GM20000 (cell line): ENCODE measurements around the gene ZNF502.
A peak's percentile ranks its signal among the peaks of the same experiment; 100 is the strongest.

Experiments
- DNase-seq: peaks from one replicate; pipeline ENCODE4 v3.0.0; 2012; ENCODE audit warnings: low spot score
- TF ChIP-seq, protein P1 (sequence below): IDR thresholded peaks from 2 replicates; pipeline ENCODE4 v1.5.1; 2012; ENCODE audit warnings: mild to moderate bottlenecking, control low read depth; ENCODE audit errors: extremely low read depth, missing control alignments

Gene ZNF502

DNA sequence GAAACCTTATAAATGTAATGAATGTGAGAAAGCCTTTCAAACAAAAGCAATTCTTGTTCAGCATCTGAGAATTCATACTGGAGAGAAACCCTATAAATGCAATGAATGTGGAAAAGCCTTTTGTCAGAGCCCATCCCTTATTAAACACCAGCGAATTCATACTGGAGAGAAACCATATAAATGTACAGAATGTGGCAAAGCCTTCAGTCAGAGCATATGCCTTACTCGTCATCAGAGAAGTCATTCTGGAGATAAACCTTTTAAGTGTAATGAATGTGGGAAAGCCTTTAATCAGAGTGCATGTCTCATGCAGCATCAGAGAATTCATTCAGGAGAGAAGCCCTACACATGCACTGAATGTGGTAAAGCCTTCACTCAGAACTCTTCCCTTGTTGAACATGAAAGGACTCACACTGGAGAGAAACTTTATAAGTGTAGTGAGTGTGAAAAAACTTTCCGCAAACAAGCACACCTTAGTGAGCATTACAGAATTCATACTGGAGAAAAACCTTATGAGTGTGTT lies 22.2 kb downstream of the ZNF502 start:
- TF ChIP-seq, protein P1, sequence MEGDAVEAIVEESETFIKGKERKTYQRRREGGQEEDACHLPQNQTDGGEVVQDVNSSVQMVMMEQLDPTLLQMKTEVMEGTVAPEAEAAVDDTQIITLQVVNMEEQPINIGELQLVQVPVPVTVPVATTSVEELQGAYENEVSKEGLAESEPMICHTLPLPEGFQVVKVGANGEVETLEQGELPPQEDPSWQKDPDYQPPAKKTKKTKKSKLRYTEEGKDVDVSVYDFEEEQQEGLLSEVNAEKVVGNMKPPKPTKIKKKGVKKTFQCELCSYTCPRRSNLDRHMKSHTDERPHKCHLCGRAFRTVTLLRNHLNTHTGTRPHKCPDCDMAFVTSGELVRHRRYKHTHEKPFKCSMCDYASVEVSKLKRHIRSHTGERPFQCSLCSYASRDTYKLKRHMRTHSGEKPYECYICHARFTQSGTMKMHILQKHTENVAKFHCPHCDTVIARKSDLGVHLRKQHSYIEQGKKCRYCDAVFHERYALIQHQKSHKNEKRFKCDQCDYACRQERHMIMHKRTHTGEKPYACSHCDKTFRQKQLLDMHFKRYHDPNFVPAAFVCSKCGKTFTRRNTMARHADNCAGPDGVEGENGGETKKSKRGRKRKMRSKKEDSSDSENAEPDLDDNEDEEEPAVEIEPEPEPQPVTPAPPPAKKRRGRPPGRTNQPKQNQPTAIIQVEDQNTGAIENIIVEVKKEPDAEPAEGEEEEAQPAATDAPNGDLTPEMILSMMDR: no peak
- no peak for DNase-seq

DNA sequence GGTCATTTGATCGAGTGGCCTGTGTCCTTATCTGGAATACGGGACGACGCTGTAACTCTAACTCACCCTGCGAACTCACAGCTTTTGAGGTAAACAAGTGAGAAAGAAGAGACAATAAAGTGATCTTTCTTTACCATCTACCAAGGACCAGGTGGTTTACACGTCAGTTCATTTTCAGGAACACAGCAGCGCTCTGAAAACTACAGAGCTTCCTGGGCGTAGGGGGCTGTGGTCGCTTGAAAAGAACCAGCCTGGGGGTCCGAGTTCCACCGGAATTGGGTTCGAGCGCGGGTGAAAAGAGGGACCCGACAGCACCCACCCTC lies 48.6 kb downstream of the ZNF502 start:
- TF ChIP-seq, protein P1: no peak
- DNase-seq: peak; percentile 12

DNA sequence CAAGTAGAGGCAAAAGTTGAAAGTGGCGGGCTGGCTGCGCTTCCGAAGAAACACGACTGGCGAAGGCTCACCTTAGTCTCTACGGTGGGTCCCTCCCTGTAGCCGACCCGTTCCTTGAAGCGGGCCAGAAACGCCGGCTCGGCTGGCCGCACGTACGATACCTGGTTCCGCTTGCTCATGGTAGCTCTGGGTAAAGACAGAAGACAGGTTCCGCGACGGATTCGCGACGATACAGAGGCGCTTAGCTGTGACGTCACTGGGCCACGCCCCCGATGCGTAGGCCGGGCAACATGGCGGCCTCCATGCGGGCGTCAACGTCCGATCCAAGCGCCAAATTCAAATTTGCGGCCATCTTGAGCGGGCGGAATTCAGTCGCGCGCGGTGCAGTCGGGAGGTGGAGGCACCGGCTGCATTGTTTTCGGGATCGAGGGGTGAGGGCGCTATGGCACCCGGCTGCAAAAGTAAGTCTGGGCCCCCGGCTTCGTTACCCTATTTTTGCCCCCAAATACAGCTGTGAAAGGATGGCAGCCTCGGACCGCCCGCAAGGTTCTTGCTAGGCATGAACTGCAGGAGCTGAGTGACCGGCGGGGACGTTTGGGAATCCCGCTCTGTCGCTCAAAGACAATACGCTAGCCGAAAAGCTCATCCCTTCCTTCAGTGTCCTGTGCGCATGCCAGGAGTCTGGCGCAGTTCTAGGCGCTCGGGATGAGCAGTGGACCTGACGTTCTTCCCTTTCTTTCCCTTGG lies 49.1 kb downstream of the ZNF502 start, which contains the start of the genes KIAA1143 and KIF15:
TSS of gene KIAA1143 (minus strand) at position 196 of the 746 bp plus-strand sequence. CDS start at position 179, 17 bp downstream.
TSS of gene KIF15 (plus strand) at position 371 of the 746 bp plus-strand sequence. CDS start at position 443, 72 bp downstream.
- peak; percentile 90 for DNase-seq
- TF ChIP-seq, protein P1: no peak

DNA sequence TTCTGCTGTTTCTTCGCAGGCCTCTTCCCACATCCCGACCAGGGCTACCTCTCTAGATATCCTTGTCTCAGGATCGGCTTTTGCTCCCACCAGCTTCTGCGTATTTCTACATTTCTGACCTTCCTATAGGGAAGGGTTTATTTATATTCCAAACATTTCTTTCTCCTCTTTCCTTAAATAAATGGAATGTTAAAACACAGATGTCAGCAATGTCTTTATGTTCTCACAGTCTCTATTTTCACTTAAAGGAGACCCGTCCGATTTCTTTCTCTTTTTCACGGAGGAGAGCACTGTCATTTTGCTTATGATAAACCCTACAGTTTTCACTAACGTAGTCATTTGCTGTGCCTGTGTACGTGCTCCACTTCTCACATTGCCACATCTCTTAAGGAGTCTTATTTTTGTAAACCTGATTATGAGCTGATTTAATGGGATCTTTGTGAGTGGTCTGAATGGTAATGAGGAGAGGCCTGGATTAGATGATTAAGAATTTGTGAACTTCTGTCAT lies 49.8 kb downstream of the ZNF502 start:
- TF ChIP-seq, protein P1: no peak
- no peak for DNase-seq

DNA sequence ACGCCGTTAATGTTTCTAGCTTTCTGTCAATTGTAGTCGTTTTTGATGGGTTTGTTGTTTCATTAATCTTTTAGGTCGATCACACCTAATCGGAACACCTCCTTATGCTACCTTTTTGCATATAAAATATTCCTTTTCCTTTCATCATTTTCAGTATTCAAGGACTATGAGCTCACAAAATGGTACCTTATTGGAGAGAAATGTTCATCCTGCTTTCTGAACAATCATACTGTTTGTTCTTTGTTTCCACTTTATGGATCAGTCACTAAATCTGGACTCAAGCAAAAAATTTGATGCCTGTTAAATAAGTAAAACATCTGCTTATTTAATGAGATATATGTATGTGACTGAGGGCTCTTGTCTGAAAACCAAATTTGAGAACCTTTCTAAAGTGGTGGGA lies 50.2 kb downstream of the ZNF502 start:
- DNase-seq: no peak
- TF ChIP-seq, protein P1: no peak

DNA sequence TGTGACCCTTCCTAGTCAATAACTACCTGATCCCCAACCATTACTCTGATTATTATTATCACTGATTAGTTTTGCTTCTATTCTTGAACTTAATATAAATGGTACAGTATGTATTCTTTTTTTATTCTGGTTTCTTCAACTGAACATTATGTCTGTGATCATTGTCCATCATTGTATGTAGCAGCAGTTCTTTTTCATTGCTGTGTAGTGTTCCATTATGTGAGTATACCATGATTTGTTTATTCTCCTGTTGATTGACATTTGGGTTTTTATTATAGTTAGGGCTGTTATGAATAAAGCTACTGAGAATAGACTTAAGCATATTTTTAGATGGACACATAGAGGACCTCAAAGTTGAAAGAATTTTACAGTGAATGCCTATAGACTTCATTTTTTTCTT lies 51.8 kb downstream of the ZNF502 start:
- TF ChIP-seq, protein P1: no peak
- no peak for DNase-seq

DNA sequence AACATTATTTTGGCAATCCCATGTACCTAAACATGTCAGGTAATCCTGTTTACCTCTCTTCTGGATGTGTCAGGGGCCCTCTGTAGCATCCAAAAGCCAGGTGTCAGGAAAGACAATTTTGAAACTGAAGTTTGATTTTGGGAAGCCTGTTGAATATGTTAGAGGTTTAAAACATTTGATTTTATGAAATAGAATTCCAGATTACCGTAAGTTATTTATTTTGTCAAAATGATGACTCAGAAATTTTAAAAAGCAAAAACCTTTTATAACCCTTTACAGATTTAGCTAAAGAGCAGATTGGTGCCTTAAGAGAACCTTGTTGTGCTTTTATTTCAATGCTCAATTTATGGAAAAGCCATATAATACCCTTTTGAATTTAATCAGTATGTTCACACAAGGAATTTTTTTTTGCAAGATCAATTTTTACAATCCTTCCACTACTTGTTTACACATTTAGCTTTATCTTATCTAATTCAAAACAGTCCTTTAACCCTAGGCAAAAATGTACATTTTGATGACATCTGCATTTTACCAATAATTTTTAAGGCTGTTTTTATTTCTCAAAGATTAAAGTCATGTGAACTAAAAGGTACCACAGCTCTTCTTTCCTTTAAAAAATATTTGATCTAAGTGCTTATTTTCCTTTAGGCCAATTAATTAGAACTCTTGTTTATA lies 59.1 kb downstream of the ZNF502 start:
- TF ChIP-seq, protein P1: no peak
- no peak for DNase-seq
